Measurements from ENCODE around the gene UFL1. TPM values are rescaled to one million over a fixed set of nuclear protein-coding genes. Genes with fewer than 3 reads are reported as not detected.

UFL1 gene
- polyA plus RNA-seq, 1 donor (not counting 4 experiments of a cell fraction or from before 2014, with no cell fraction given) = 13.1 TPM

DNA sequence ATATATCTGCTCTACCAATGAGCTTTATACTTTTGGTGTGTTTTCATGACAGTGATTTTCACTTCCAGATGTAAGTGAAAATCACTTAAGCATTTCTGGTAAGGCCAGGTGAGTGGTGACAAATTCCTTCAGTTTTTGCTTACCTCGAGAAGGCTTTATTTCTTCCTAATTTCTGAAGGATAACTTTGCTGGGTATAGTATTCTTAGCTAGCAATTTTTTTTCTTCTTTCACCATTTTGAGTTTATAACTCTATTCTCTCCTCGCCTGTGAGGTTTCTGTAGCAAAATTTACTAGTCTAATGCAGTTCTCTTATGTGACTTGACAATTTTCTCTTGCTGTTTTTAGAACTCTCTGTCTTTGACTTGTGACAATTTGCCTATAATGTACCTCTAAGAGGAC lies 48.4 kb downstream of the UFL1 start:
- no peak overlapping the region for H3K4me2 ChIP-seq (ENCODE audit: control insufficient read depth, extremely low read depth, insufficient read depth, low read depth, low read length)
- H3K79me2 ChIP-seq (ENCODE audit: control insufficient read depth, insufficient read depth, low read length) = no peaks in the 10 kb centered on the region
- no peaks in the 10 kb centered on the region for H3K36me3 ChIP-seq (ENCODE audit: control insufficient read depth in 2 of 2, extremely low read depth in 1 of 2, insufficient read depth in 2 of 2, low read length in 2 of 2)
- no peak overlapping the region for H3K9ac ChIP-seq (ENCODE audit: control insufficient read depth, extremely low read depth, insufficient read depth, low read length)
- dilution Hi-C loops (cut with MboI; ENCODE audit: extremely low pct_ligation_motif_present, low sequenced_read_pairs) = no loop called here
- H3K27ac ChIP-seq (ENCODE audit: control insufficient read depth, insufficient read depth, low read length) = no peak overlapping the region
- no peak for FAIRE-seq
- no peak overlapping the region for H3K4me3 ChIP-seq (ENCODE audit: control insufficient read depth in 2 of 3, extremely low read depth in 1 of 3, insufficient read depth in 2 of 3, low read depth in 1 of 3, low read length in 3 of 3)
- no peak for DNase-seq (ENCODE audit: low read depth, low spot score)
- H4K20me1 ChIP-seq (ENCODE audit: control insufficient read depth, extremely low read depth, insufficient read depth, low read length) = no peaks in the 10 kb centered on the region
- no peaks in the 10 kb centered on the region for H3K9me3 ChIP-seq (ENCODE audit: control insufficient read depth, low read depth, low read length)
- H3K27me3 ChIP-seq (ENCODE audit: control insufficient read depth, extremely low read depth, insufficient read depth, low read length) = no peaks in the 10 kb centered on the region
- TF ChIP-seq, protein P1, sequence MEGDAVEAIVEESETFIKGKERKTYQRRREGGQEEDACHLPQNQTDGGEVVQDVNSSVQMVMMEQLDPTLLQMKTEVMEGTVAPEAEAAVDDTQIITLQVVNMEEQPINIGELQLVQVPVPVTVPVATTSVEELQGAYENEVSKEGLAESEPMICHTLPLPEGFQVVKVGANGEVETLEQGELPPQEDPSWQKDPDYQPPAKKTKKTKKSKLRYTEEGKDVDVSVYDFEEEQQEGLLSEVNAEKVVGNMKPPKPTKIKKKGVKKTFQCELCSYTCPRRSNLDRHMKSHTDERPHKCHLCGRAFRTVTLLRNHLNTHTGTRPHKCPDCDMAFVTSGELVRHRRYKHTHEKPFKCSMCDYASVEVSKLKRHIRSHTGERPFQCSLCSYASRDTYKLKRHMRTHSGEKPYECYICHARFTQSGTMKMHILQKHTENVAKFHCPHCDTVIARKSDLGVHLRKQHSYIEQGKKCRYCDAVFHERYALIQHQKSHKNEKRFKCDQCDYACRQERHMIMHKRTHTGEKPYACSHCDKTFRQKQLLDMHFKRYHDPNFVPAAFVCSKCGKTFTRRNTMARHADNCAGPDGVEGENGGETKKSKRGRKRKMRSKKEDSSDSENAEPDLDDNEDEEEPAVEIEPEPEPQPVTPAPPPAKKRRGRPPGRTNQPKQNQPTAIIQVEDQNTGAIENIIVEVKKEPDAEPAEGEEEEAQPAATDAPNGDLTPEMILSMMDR (optimal IDR thresholded peaks at IDR 0.05 in 1 of 3, IDR thresholded peaks at IDR 0.05 in 1 of 3, conservative IDR thresholded peaks at IDR 0.05 in 1 of 3; ENCODE audit: extremely low read depth in 1 of 3, insufficient read depth in 2 of 3, low read length in 3 of 3) = no peak
- no peak for TF ChIP-seq EZH2 (IDR thresholded peaks at IDR 0.05; ENCODE audit: low read length)
- no peaks in the 10 kb centered on the region for H3K9me1 ChIP-seq (ENCODE audit: control insufficient read depth, extremely low read depth, insufficient read depth, low read length)
- no peaks in the 10 kb centered on the region for H3K4me1 ChIP-seq (ENCODE audit: control insufficient read depth, extremely low read depth, insufficient read depth, low read length)
- H2AFZ ChIP-seq (ENCODE audit: control insufficient read depth, low read length) = no peak overlapping the region

DNA sequence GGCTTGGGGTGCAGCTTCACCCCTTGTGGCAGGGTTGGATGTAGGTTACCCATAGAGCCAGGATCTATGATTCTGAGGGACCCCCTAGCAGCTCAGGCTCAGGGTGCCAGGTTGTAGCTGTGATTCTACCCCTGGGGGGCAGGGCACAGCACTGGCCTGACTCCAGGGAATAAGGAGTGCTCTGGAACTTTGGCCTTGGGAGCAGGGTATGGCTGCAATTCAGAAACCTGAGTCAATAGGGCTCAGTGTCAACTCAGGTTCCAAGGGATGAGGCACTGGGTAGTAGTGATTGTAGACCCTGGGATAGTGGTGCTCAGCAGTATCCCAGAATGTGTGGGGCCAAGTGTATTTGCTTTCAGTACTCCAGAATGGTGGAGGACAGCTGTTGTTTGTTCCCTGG lies 49.9 kb downstream of the UFL1 start:
- H3K79me2 ChIP-seq (ENCODE audit: control insufficient read depth, insufficient read depth, low read length) = no peaks in the 10 kb centered on the region
- FAIRE-seq (no peak), DNase-seq (ENCODE audit: low read depth, low spot score) (no peak)
- no peak overlapping the region for H3K9ac ChIP-seq (ENCODE audit: control insufficient read depth, extremely low read depth, insufficient read depth, low read length)
- TF ChIP-seq EZH2 (IDR thresholded peaks at IDR 0.05; ENCODE audit: low read length) = no peak
- TF ChIP-seq, protein P1 (optimal IDR thresholded peaks at IDR 0.05 in 1 of 3, IDR thresholded peaks at IDR 0.05 in 1 of 3, conservative IDR thresholded peaks at IDR 0.05 in 1 of 3; ENCODE audit: extremely low read depth in 1 of 3, insufficient read depth in 2 of 3, low read length in 3 of 3) = no peak
- dilution Hi-C loops (cut with MboI; ENCODE audit: extremely low pct_ligation_motif_present, low sequenced_read_pairs) = no loop called here
- H3K27ac ChIP-seq (ENCODE audit: control insufficient read depth, insufficient read depth, low read length) = no peak overlapping the region
- no peaks in the 10 kb centered on the region for H3K27me3 ChIP-seq (ENCODE audit: control insufficient read depth, extremely low read depth, insufficient read depth, low read length)
- no peaks in the 10 kb centered on the region for H3K4me1 ChIP-seq (ENCODE audit: control insufficient read depth, extremely low read depth, insufficient read depth, low read length)
- no peaks in the 10 kb centered on the region for H3K9me3 ChIP-seq (ENCODE audit: control insufficient read depth, low read depth, low read length)
- no peaks in the 10 kb centered on the region for H3K36me3 ChIP-seq (ENCODE audit: control insufficient read depth in 2 of 2, extremely low read depth in 1 of 2, insufficient read depth in 2 of 2, low read length in 2 of 2)
- no peak overlapping the region for H3K4me3 ChIP-seq (ENCODE audit: control insufficient read depth in 2 of 3, extremely low read depth in 1 of 3, insufficient read depth in 2 of 3, low read depth in 1 of 3, low read length in 3 of 3)
- H3K9me1 ChIP-seq (ENCODE audit: control insufficient read depth, extremely low read depth, insufficient read depth, low read length) = no peaks in the 10 kb centered on the region
- no peaks in the 10 kb centered on the region for H4K20me1 ChIP-seq (ENCODE audit: control insufficient read depth, extremely low read depth, insufficient read depth, low read length)
- no peak overlapping the region for H2AFZ ChIP-seq (ENCODE audit: control insufficient read depth, low read length)
- no peak overlapping the region for H3K4me2 ChIP-seq (ENCODE audit: control insufficient read depth, extremely low read depth, insufficient read depth, low read depth, low read length)
